ENCODE measurements around the gene B4GALT6. TPM values are rescaled to one million over a fixed set of nuclear protein-coding genes. Genes with fewer than 3 reads are reported as not detected.
A peak's percentile ranks its signal among the peaks of the same experiment; 100 is the strongest.

B4GALT6 gene
- total and polyA plus RNA-seq, 2 of the 8 experiments (the other 6 are each of a cell fraction or from before 2014, with no cell fraction given) = 6.3 to 41.5 TPM

DNA sequence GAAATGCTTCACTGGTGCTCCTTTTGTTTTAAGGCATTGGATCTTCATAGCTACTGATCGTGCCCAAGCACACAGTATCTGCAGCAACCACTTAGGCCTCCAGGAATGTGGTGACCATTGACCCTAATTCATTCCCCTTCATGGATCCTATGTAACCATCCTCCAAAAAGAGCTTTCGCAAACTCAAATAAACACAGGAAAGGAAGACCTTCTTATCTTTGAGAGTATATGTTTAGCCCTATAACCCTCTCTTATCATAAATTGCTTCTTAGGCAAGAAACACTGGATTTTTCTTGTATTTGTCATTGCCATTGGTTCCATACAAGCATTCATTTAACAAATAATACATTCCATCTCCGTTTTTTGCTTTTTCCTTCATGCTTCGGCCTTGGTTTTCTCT, 96.9 kb downstream of the B4GALT6 start:
- no peak overlapping the region for H3K27ac ChIP-seq (ENCODE audit: low read depth, low read length)
- CTCF ChIA-PET (ENCODE audit: partially characterized antibody) = interaction anchor here (0.6 to 2.5 kb wide), 7 partner anchors 9 to 507 kb away, joined by 3 to 7 read pairs (median 6); no protein-coding TSS in a partner anchor

More for the DNA sequence above, 96.9 kb downstream of the B4GALT6 start:
- Histone ChIP-seq H4K91ac (replicated peaks; ENCODE audit: insufficient read length, low read length) (no peak overlapping the region), H4K20me1 (replicated peaks in 1 of 2; ENCODE audit: control insufficient read depth in 1 of 2, insufficient read depth in 2 of 2, low read length in 2 of 2) (no peaks in the 10 kb centered on the region), H3K23me2 (ENCODE audit: low read depth, low read length) (no peaks in the 10 kb centered on the region), H3K4ac (replicated peaks; ENCODE audit: insufficient read length, low read depth, low read length) (no peak overlapping the region), H3K9ac (replicated peaks in 1 of 4; ENCODE audit: extremely low read depth in 1 of 4, low read depth in 3 of 4, low read length in 3 of 4) (no peak overlapping the region), H2BK12ac (ENCODE audit: low read depth, low read length) (no peak overlapping the region), H3K9me3 (ENCODE audit: insufficient read depth in 2 of 2, low read depth in 1 of 2, low read length in 1 of 2) (no peaks in the 10 kb centered on the region), H3K56ac (replicated peaks; ENCODE audit: insufficient read length, low read depth, low read length) (no peak overlapping the region), H4K8ac (ENCODE audit: extremely low read depth, insufficient read depth, low read length) (no peak overlapping the region), H3K36me3 (ENCODE audit: control insufficient read depth in 2 of 4, insufficient read depth in 4 of 4, low read length in 3 of 4) (no peaks in the 10 kb centered on the region), H3K4me2 (ENCODE audit: insufficient read depth in 1 of 2, low read depth in 2 of 2, low read length in 2 of 2) (no peak overlapping the region), H3K79me2 (ENCODE audit: control insufficient read depth in 1 of 2, insufficient read depth in 2 of 2, low read length in 2 of 2) (no peaks in the 10 kb centered on the region), H2BK120ac (replicated peaks; ENCODE audit: low read depth, low read length) (no peak overlapping the region), H2AFZ (ENCODE audit: low read length) (peak overlapping the region; percentile 49; the same call in 1 of the 2 replicates), H2BK15ac (ENCODE audit: low read length) (no peak overlapping the region), H3K79me1 (ENCODE audit: low read depth, low read length) (no peaks in the 10 kb centered on the region), H3K4me3 (ENCODE audit: extremely low read depth in 1 of 4, insufficient read depth in 2 of 4, low read depth in 3 of 4, low read length in 4 of 4) (no peak overlapping the region), H4K5ac (ENCODE audit: insufficient read length, low read depth, low read length) (no peak overlapping the region), H3K27me3 (replicated peaks in 1 of 4; ENCODE audit: control insufficient read depth in 3 of 4, extremely low read depth in 1 of 4, insufficient read depth in 3 of 4, low read length in 3 of 4) (peaks cover 0 to 1% (median 0%) of the 10 kb centered on the region in 4 experiments; a peak in 1 of 7 replicates), H3K4me1 (replicated peaks in 1 of 4; ENCODE audit: control insufficient read depth in 3 of 4, insufficient read depth in 4 of 4, low read length in 3 of 4) (no peaks in the 10 kb centered on the region), H2BK5ac (ENCODE audit: low read depth, low read length) (no peak overlapping the region), H3K14ac (ENCODE audit: insufficient read length) (no peak overlapping the region), H3K18ac (ENCODE audit: extremely low read depth, low read length) (no peak overlapping the region), H3K23ac (ENCODE audit: insufficient read length) (no peak overlapping the region), H2BK20ac (ENCODE audit: low read length) (no peak overlapping the region), H2AK5ac (ENCODE audit: low read depth, low read length) (no peak overlapping the region)
- POLR2A ChIA-PET (ENCODE audit: partially characterized antibody) = interaction anchor here (1.1 kb wide), 1 partner anchor 10 kb away, joined by 3 read pairs; no protein-coding TSS in a partner anchor
- FAIRE-seq (no peak), DNase-seq (ENCODE audit: low read depth in 1 of 2, low spot score in 2 of 2) (no peak)
- TF ChIP-seq ZNF274 (IDR thresholded peaks at IDR 0.05; ENCODE audit: borderline replicate concordance, extremely low read depth, low read length) = no peak
- TF ChIP-seq TCF12 (IDR thresholded peaks at IDR 0.05; ENCODE audit: low read depth, low read length) = no peak
- no peak for TF ChIP-seq EZH2 (IDR thresholded peaks at IDR 0.05; ENCODE audit: low read depth, low read length, severe bottlenecking)
- TF ChIP-seq RXRA (IDR thresholded peaks at IDR 0.05; ENCODE audit: insufficient read depth, low read depth, low read length) = no peak
- no peak for TF ChIP-seq RBBP5 (IDR thresholded peaks at IDR 0.05; ENCODE audit: borderline replicate concordance, low read depth, low read length)
- no peak for TF ChIP-seq CEBPB (IDR thresholded peaks at IDR 0.05; ENCODE audit: low read depth, low read length)
- TF ChIP-seq TAF7 (optimal IDR thresholded peaks at IDR 0.05; ENCODE audit: borderline replicate concordance, low read depth, low read length) = no peak
- TF ChIP-seq TBP (IDR thresholded peaks at IDR 0.05; ENCODE audit: low read depth, low read length) = no peak
- TF ChIP-seq POLR2A (IDR thresholded peaks at IDR 0.05; ENCODE audit: control extremely low read depth in 1 of 2, low read depth in 2 of 2, low read length in 2 of 2) = no peak
- TF ChIP-seq SIRT6 (IDR thresholded peaks at IDR 0.05; ENCODE audit: low read length) = no peak
- TF ChIP-seq, protein P1, sequence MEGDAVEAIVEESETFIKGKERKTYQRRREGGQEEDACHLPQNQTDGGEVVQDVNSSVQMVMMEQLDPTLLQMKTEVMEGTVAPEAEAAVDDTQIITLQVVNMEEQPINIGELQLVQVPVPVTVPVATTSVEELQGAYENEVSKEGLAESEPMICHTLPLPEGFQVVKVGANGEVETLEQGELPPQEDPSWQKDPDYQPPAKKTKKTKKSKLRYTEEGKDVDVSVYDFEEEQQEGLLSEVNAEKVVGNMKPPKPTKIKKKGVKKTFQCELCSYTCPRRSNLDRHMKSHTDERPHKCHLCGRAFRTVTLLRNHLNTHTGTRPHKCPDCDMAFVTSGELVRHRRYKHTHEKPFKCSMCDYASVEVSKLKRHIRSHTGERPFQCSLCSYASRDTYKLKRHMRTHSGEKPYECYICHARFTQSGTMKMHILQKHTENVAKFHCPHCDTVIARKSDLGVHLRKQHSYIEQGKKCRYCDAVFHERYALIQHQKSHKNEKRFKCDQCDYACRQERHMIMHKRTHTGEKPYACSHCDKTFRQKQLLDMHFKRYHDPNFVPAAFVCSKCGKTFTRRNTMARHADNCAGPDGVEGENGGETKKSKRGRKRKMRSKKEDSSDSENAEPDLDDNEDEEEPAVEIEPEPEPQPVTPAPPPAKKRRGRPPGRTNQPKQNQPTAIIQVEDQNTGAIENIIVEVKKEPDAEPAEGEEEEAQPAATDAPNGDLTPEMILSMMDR (IDR thresholded peaks at IDR 0.05; ENCODE audit: control extremely low read depth in 1 of 3, insufficient read depth in 1 of 3, low read depth in 1 of 3, low read length in 3 of 3) = no peak
- no peak for TF ChIP-seq SIX5 (IDR thresholded peaks at IDR 0.05; ENCODE audit: low read depth, low read length)
- 88% methylated on average over 4 of the region's 4 CpGs; no CpG with 5 or more reads in 1 of the 2 experiments for WGBS, 2 experiments (ENCODE audit: extremely low coverage in 1 of 2, insufficient coverage in 1 of 2, insufficient read length in 1 of 2, insufficient replicate concordance in 2 of 2, low coverage in 1 of 2, low lambda C conversion rate in 2 of 2, missing lambda C conversion rate in 1 of 2)

Measured in H1 (cell line).